Panc1 (cell line): ENCODE data around the gene CRMP1. TPM values are rescaled to one million over a fixed set of nuclear protein-coding genes. Genes with fewer than 3 reads are reported as not detected.

Source experiments
- ATAC-seq: fragments of 200-7000 bp; cut with Tn5 transposase; 2 replicates; pipeline ENCODE4 v1.9.1; 2020; ENCODE audit warnings: mild to moderate bottlenecking, moderate library complexity
- Bru-seq: library from RNA; stranded (reverse); fragments of 400-500 nt; gene quantifications from one replicate; lab custom pipeline; 2021; lab: Mats Ljungman, UMichigan
- BruChase-seq, 2 experiments: library from RNA; stranded (reverse); fragments of 400-500 nt; gene quantifications; one replicate each; lab custom pipeline; 2021; lab: Mats Ljungman, UMichigan
- BruUV-seq: library from RNA; stranded (reverse); fragments of 400-500 nt; replicated peaks from 2 replicates; lab custom pipeline; 2021; lab: Mats Ljungman, UMichigan
- CTCF ChIA-PET: fragments of 300-600 bp; sonication (Branson Sonifier 250); formaldehyde crosslinking; loops from one replicate; lab custom pipeline; 2022; ENCODE audit warnings: antibody characterized with exemption; lab: Charles Lee
- POLR2A ChIA-PET: fragments of 300-600 bp; sonication (Branson Sonifier 250); formaldehyde crosslinking; loops from one replicate; lab custom pipeline; 2022; ENCODE audit warnings: antibody characterized with exemption; lab: Charles Lee
- DNase-seq: peaks from one replicate; pipeline ENCODE4 v3.0.0-alpha.2; 2010; ENCODE audit warnings: low read depth, low spot score
- H3K27ac ChIP-seq: 2 replicates; pipeline ENCODE4 v1.5.1; 2011; ENCODE audit warnings: mild to moderate bottlenecking, low read length, inconsistent platforms
- H3K27me3 ChIP-seq: fragments of 200-500 bp; sonication (Bioruptor generic); 2 replicates; pipeline ENCODE4 v1.6.0; 2014; ENCODE audit warnings: low read length, inconsistent platforms; ENCODE audit not compliant: control insufficient read depth, insufficient read depth
- H3K36me3 ChIP-seq: fragments of 200-500 bp; sonication (Bioruptor generic); 2 replicates; pipeline ENCODE4 v1.5.1; 2014; ENCODE audit warnings: inconsistent platforms, mild to moderate bottlenecking, low read length, moderate library complexity; ENCODE audit not compliant: control insufficient read depth, insufficient read depth
- H3K4me1 ChIP-seq: 2 replicates; pipeline ENCODE4 v1.5.1; 2011; ENCODE audit warnings: inconsistent platforms, mild to moderate bottlenecking, low read length, moderate library complexity; ENCODE audit not compliant: control insufficient read depth, insufficient read depth
- H3K4me3 ChIP-seq, 2 experiments: 2 replicates each; pipeline ENCODE4 v1.5.1; 2011 to 2012; ENCODE audit warnings: low read depth in 2 of 2, low read length in 2 of 2, mild to moderate bottlenecking in 2 of 2, inconsistent platforms in 1 of 2, moderate library complexity in 1 of 2
- H3K9me3 ChIP-seq: fragments of 200-500 bp; sonication (Bioruptor generic); 2 replicates; pipeline ENCODE4 v1.5.1; 2014; ENCODE audit warnings: low read depth, mild to moderate bottlenecking, inconsistent platforms, low read length, moderate library complexity; ENCODE audit not compliant: control insufficient read depth, insufficient read depth
- POLR2AphosphoS5 ChIP-seq: IDR thresholded peaks from 2 replicates; pipeline ENCODE4 v1.6.1; 2012; ENCODE audit warnings: mild to moderate bottlenecking, low read depth, low read length, moderate library complexity
- SIN3A ChIP-seq: IDR thresholded peaks from 2 replicates; pipeline ENCODE4 v1.6.1; 2012; ENCODE audit warnings: low read depth, mild to moderate bottlenecking, low read length, moderate library complexity, borderline replicate concordance; ENCODE audit not compliant: insufficient read depth
- TCF7L2 ChIP-seq: IDR thresholded peaks from 2 replicates; pipeline ENCODE4 v1.6.1; 2011; ENCODE audit warnings: mild to moderate bottlenecking, low read depth, low read length, inconsistent platforms
- in situ Hi-C: cut with HindIII; loops from 2 replicates; pipeline ENCODE4 v1.10.0; 2016; ENCODE audit warnings: low sequenced_read_pairs, low pct_unique_long_range_greater_than_20kb
- intact Hi-C: fragments of 100-400 bp; cut with micrococcal nuclease; formaldehyde crosslinking; loops from one replicate; pipeline ENCODE4 v1.10.0; 2022; ENCODE audit not compliant: unreplicated experiment
- long read RNA-seq: library from polyadenylated mRNA; unstranded; transcript quantifications from one replicate; pipeline ENCODE4 v2.0.0, GENCODE V29; 2021; ENCODE audit not compliant: unreplicated experiment
- polyA plus RNA-seq: library from polyadenylated mRNA; unstranded; fragments of >200 nt; gene quantifications from one replicate; pipeline ENCODE4 v1.2.1, GENCODE V29; 2012; ENCODE audit warnings: missing spikeins; ENCODE audit not compliant: insufficient read length
- total RNA-seq: library from RNA; stranded (reverse); gene quantifications from one replicate; pipeline ENCODE4 v1.2.1, GENCODE V29; 2021; ENCODE audit not compliant: unreplicated experiment
- TF ChIP-seq, protein P1 (sequence below): fragments of 450-650 bp; IDR thresholded peaks from 2 replicates; pipeline ENCODE4 v1.5.1; 2017; ENCODE audit warnings: mild to moderate bottlenecking
- TF ChIP-seq, protein P2 (sequence below), 2 experiments: IDR thresholded peaks; 2 replicates each; pipeline ENCODE4 v1.6.1; 2011 to 2012; ENCODE audit warnings: low read depth in 2 of 2, control low read depth in 1 of 2, low read length in 1 of 2, mild to moderate bottlenecking in 1 of 2, moderate library complexity in 1 of 2; ENCODE audit not compliant: insufficient read depth in 1 of 2

The CRMP1 gene
- total RNA-seq: 0.28 TPM
- 2.4 TPM for polyA plus RNA-seq
- percentile 11 among the genes with signal in this experiment for Bru-seq, nascent RNA
- percentile 9 among the genes with signal in this experiment for BruChase-seq, experiment 1, labeled RNA remaining after a 2-hour chase
- percentile 12 among the genes with signal in this experiment for BruChase-seq, experiment 2, labeled RNA remaining after a 6-hour chase
- long read RNA-seq, partial matches to known transcripts: 2 of 5 reads
- long read RNA-seq, other reads (novel, unspliced or antisense): 3 of 5 reads

DNA sequence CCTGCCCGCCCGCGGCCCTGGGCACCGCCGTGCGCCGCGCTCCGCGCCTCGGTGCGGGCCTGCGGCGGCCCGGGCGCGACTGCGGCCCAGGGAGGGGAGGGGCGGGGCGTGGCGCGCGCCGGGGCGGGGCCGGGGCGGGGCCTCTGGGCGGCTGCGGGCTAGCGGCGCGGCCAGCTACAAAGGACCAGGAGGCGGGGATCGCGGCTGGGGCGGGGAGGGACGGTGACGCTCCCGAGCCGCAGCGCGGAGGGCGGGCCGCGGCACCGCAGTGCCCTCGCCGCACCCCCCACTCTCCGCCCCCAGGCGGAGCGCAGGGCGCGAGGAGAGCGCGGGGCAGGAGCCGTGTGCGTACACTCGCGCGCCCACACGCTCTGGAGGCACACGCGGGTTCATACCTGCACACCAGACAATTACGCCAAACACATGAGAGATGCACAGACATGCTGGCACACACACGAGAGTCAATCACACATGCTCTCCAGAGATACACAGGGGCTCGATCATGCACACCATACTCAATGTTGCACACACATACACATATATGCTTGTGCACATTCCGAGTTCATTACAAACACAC is at the start of gene CRMP1:
Gene CRMP1, minus strand, starts transcription at position 83 of the 577 bp plus-strand sequence. CDS start 117 bp downstream, outside the sequence.
- ChIA-PET CTCF (no interaction called here), POLR2A (no interaction called here)
- BruUV-seq: no TSS peak
- Histone ChIP-seq H3K36me3 (no peaks in the 10 kb centered on the region), H3K4me3 (no peak within 1 kb of the TSS; a peak in 1 of 4 replicates), H3K27ac (no peak within 1 kb of the TSS), H3K4me1 (no peaks in the 10 kb centered on the region), H3K9me3 (no peaks in the 10 kb centered on the region), H3K27me3 (peaks cover 6% of the 10 kb centered on the region)
- ATAC-seq: no peak
- TF ChIP-seq, protein P1, sequence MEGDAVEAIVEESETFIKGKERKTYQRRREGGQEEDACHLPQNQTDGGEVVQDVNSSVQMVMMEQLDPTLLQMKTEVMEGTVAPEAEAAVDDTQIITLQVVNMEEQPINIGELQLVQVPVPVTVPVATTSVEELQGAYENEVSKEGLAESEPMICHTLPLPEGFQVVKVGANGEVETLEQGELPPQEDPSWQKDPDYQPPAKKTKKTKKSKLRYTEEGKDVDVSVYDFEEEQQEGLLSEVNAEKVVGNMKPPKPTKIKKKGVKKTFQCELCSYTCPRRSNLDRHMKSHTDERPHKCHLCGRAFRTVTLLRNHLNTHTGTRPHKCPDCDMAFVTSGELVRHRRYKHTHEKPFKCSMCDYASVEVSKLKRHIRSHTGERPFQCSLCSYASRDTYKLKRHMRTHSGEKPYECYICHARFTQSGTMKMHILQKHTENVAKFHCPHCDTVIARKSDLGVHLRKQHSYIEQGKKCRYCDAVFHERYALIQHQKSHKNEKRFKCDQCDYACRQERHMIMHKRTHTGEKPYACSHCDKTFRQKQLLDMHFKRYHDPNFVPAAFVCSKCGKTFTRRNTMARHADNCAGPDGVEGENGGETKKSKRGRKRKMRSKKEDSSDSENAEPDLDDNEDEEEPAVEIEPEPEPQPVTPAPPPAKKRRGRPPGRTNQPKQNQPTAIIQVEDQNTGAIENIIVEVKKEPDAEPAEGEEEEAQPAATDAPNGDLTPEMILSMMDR: no peak
- no peak for TF ChIP-seq TCF7L2
- TF ChIP-seq SIN3A: no peak
- TF ChIP-seq, protein P2, sequence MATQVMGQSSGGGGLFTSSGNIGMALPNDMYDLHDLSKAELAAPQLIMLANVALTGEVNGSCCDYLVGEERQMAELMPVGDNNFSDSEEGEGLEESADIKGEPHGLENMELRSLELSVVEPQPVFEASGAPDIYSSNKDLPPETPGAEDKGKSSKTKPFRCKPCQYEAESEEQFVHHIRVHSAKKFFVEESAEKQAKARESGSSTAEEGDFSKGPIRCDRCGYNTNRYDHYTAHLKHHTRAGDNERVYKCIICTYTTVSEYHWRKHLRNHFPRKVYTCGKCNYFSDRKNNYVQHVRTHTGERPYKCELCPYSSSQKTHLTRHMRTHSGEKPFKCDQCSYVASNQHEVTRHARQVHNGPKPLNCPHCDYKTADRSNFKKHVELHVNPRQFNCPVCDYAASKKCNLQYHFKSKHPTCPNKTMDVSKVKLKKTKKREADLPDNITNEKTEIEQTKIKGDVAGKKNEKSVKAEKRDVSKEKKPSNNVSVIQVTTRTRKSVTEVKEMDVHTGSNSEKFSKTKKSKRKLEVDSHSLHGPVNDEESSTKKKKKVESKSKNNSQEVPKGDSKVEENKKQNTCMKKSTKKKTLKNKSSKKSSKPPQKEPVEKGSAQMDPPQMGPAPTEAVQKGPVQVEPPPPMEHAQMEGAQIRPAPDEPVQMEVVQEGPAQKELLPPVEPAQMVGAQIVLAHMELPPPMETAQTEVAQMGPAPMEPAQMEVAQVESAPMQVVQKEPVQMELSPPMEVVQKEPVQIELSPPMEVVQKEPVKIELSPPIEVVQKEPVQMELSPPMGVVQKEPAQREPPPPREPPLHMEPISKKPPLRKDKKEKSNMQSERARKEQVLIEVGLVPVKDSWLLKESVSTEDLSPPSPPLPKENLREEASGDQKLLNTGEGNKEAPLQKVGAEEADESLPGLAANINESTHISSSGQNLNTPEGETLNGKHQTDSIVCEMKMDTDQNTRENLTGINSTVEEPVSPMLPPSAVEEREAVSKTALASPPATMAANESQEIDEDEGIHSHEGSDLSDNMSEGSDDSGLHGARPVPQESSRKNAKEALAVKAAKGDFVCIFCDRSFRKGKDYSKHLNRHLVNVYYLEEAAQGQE (IDR thresholded peaks at IDR 0.05; ENCODE audit: insufficient read depth in 1 of 2, low read depth in 2 of 2, low read length in 1 of 2): no peak
- no peak for TF ChIP-seq POLR2AphosphoS5
- intact Hi-C loops (no loop called here), in situ Hi-C loops (no loop called here)
- DNase-seq: no peak

GRCh38 chr4:5941601-5942000 is 48.7 kb upstream of the CRMP1 start:
- ChIA-PET CTCF (no interaction called here), POLR2A (no interaction called here)
- no peak for TF ChIP-seq SIN3A
- TF ChIP-seq, protein P1: no peak
- no peak for TF ChIP-seq POLR2AphosphoS5
- TF ChIP-seq, protein P2 (IDR thresholded peaks at IDR 0.05; ENCODE audit: insufficient read depth in 1 of 2, low read depth in 2 of 2, low read length in 1 of 2): no peak
- TF ChIP-seq TCF7L2: no peak
- in situ Hi-C loops (no loop called here), intact Hi-C loops (no loop called here)
- Histone ChIP-seq H3K27me3 (no peaks in the 10 kb centered on the region), H3K36me3 (no peaks in the 10 kb centered on the region), H3K4me3 (no peak overlapping the region), H3K9me3 (no peaks in the 10 kb centered on the region), H3K4me1 (no peaks in the 10 kb centered on the region), H3K27ac (no peak overlapping the region)
- DNase-seq (no peak), ATAC-seq (no peak)
- BruUV-seq: no TSS peak
